ENCODE results near the gene AP5S1.
"Not testable (repeated sequence)": the region's sequence is repeated elsewhere in the genome, so short reads cannot be mapped to it uniquely, and the experiment has no call there.

The AP5S1 gene

DNA sequence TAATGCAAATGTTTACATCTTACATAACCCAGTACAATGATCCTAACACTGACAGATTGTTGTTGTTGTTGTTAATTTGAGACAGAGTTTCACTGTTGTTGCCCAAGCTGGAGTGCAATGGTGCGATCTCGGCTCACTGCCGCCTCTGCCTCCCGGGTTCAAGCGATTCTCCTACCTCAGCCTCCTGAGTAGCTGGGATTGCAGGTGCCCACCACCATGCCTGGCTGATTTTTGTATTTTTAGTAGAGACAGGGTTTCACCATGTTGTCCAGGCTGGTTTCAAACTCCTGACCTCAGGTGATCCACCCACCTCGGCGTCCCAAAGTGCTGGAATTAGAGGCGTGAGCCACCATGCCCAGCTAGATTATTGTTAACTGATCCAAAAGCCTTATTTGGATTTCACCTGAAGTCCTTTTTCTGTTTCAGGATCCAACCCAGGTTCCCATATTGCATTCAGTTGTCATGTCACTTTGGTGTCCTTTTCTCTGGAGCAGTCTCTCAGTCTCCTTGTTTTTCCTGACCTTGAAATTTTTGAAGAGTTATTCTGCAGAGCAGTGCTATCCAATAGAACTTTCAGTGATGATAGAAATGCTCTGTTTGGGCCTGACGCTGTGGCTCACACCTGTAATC lies 23.8 kb downstream of the AP5S1 start:
- not testable (repeated sequence) for ATAC-seq, DNase-seq

DNA sequence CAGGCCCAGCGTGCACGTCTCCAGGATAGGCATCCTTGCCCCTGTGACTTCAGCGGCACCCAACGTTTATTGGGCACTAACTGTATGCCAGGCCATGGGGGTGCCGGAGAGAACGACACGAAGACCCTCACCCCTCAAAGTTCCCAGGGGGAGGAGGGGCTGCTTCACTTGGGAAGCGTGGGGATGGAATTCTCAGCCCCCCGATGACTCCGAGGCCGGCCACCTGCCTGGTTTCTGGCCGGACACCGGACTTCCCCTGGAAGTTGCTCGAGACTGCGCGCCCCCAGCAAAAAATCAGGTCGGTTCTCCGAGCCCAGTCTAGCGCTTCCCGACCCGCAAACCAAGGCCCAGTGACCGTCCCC lies 26.0 kb downstream of the AP5S1 start:
- DNase-seq (no peak), ATAC-seq (no peak)

DNA sequence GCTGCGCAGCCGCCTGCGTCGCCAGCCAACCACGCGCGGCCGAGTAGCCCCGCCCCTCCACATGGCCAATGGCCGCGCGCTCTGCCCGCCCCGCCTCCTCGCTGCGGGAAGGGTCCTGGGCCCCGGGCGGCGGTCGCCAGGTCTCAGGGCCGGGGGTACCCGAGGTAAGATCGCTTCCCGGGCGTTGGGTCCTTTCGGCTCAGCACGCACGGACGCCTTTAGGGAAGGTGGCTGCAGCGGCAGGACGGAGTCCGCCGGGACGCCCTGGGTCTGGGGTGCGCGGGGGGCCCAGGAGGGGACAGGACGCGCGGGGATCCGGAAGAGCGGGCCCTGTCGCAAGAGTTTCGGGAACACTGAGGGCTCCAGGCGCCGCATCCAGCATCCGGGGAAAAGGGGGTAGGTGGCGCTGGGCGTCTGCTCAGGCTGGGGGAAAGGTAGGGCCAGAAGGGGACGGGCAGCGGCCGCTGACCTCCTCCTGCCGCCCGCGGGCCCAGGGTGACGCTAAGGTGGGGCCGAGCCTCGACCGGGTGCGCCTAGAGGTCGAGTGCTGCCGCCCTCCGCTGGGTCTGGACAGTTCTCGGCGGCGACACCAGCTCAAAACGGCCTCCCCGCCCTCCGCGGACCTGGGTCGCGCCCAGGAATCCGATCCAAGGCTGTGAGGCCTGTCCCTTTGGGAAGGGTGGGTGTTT lies 26.5 kb downstream of the AP5S1 start, which contains the start of gene MAVS:
TSS of gene MAVS (plus strand) at position 95 of the 689 bp plus-strand sequence. CDS start 7,791 bp downstream, outside the sequence.
- ATAC-seq (peak; percentile 98), DNase-seq (peak; percentile 91)

DNA sequence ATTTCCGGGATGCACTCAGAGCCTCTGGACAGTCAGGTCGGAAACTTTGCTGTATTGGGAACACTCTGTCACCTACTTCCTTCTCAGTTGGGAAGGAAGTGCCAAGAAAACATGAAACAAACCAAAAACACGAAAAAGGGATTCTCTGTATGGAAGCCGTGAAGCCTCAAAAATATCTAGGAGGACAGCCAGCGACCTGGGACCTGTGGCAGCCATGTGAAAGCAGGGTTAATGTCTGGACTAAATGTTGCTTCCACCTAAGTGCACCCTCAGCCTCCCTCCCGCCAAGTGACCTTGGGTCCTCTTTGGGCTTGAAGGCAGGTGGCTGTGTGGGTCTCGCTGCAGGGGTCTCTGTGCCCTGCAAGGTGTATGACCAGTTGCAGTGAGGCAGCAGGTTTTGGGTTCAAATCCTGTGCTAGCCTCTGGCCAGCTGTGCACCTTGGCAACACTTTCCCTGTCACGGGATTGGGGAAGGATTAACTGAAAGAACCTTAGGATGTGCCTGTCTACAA lies 27.1 kb downstream of the AP5S1 start:
- no peak for ATAC-seq
- no peak for DNase-seq

DNA sequence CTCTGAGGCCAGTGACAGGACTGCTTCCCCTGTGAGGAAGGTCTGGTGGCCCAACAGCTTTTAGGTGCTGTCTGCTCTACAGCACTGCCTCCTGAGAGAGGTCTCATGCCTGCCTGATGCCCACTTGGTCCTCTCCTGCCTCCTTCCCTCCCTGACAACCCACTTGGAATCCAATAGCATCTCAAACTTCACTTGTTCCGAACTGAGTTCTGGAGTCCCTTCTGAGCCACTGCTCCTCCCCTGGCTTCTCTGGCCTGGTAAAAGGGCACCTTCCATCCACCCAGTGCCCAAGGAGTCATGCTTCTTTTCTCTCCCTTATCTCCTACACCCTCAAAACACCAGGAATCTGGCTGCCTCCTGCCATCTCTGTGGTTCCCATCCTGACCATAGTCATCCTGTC lies 28.2 kb downstream of the AP5S1 start:
- DNase-seq (no peak), ATAC-seq (no peak)

DNA sequence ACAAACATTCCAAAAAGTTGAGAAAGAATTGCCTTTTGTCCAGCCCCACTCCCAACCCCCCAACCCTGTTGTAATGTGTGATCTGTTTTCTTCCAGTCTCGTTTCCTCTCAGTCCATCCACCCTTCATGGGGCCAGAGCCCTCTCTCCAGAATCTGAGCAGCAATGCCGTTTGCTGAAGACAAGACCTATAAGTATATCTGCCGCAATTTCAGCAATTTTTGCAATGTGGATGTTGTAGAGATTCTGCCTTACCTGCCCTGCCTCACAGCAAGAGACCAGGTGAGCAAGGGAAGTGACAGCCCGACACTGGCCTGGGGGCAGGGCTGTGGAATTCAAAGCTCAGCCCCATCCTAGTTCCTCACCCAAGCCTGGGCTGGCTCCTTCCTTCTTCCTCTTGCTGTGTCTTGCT lies 34.1 kb downstream of the AP5S1 start:
- ATAC-seq (no peak), DNase-seq (no peak)

DNA sequence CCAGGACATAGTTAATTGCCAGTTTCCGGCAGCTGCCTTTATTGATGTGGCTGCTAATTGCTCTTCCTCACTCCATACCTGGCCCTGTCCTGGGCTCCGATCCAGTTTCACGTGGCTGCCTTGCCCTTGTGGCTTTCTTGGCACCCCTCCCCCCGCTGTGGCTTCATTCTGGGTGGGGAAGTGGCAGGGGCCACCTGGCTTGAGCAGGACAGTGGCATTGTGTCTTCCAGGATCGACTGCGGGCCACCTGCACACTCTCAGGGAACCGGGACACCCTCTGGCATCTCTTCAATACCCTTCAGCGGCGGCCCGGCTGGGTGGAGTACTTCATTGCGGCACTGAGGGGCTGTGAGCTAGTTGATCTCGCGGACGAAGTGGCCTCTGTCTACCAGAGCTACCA lies 37.1 kb downstream of the AP5S1 start:
- no peak for ATAC-seq
- no peak for DNase-seq

DNA sequence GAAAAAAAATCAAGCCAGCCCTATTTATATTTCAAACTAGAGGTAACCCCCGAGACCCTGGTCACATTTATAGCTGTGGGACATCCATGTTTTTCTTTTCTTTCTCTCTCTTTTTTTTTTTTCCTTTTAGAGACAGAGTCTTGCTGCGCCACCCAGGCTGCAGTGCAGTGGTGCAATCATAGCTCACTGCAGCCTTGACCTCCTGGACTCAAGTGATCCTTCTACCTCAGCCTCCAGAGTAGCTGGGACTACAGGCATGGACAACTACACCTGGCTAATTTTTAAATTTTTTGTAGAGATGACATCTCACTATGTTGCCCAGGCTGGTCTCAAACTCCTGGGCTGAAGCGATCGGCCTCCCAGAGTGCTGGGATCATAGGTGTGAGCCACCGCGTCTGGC lies 38.3 kb downstream of the AP5S1 start:
- ATAC-seq: no peak
- DNase-seq: no peak

DNA sequence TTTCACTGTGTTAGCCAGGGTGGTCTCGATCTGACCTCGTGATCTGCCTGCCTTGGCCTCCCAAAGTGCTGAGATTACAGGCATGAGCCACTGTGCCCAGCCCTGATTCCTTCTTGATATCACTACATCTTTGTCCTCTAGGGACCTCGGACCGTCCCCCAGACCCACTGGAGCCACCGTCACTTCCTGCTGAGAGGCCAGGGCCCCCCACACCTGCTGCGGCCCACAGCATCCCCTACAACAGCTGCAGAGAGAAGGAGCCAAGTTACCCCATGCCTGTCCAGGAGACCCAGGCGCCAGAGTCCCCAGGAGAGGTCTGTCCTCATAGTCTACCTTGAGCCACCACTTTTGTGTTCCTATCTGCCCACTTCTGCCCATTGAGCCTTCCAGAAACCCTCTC lies 40.8 kb downstream of the AP5S1 start:
- no peak for ATAC-seq
- DNase-seq: no peak

DNA sequence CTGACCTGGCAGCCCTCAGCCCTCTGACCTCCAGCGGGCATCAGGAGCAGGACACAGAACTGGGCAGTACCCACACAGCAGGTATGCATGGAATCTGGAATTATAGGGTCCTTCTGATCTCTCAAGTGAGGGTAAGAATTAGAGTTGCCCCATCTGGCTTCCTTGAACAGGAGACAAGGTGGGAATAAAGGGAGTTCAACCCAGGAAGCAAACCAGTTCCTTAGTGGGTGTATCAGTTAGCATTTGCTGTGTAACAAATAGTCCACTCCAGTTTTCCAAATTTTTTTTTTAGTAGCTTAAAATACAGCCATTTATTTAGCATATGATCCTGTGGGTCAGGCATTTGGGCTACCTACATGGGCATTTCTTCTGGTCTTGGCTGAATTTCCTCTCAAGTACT lies 42.0 kb downstream of the AP5S1 start:
- no peak for DNase-seq
- ATAC-seq: no peak

DNA sequence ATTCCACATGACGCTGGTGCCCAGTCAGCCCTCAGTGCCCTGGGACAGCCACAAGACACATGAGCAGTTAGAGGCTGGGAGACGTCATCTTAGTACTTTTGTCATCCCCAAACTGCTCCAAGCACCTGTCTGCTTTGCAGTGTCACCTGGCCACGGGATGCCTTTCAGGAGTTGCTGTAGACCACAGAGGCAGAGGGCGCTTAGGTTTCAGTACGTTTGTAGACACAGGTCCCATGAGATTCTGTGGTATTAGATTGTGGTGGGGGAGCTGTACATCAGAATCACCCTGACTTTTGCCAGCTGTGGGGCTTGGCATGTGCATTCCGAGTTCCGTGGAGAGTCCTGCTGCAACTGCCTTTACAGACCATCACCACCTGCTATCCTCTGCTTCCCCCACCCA lies 43.0 kb downstream of the AP5S1 start:
- DNase-seq (no peak), ATAC-seq (no peak)

DNA sequence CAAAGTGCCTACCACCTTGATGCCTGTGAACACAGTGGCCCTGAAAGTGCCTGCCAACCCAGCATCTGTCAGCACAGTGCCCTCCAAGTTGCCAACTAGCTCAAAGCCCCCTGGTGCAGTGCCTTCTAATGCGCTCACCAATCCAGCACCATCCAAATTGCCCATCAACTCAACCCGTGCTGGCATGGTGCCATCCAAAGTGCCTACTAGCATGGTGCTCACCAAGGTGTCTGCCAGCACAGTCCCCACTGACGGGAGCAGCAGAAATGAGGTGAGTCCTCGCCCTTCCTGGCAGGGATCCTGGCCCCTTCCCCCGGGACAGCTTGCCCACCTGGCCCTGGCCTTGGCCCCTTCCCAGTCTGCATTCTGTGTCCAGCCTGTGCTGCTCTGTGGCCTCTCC lies 44.2 kb downstream of the AP5S1 start:
- no peak for ATAC-seq
- DNase-seq: no peak

DNA sequence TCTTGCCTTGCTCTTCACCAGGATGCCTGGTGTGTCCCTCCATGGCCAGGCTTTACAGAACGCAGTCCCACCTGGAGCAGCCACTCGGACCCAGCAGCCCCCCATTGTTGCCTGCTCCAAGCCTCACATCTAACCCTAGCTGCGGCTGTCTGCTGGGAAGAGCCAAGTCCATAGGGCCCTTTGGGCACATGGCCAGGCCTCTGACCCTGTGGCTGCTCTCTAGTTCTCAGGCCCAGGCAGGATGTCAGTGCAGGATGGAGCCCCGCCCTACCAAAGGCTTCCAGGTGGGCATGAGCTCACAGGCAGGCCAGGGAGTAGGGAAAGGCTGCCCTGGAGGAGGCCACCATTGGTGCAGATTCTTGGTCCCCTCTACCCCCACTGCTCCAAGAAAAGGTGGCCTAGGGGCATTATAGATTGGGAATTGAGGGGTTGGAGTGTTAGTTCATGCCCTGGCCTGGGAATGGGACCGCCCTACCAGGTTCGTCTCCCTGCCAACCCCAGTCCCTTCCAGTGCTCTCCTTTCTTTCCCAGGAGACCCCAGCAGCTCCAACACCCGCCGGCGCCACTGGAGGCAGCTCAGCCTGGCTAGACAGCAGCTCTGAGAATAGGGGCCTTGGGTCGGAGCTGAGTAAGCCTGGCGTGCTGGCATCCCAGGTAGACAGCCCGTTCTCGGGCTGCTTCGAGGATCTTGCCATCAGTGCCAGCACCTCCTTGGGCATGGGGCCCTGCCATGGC lies 45.0 kb downstream of the AP5S1 start:
- DNase-seq (no peak), ATAC-seq (no peak)

DNA sequence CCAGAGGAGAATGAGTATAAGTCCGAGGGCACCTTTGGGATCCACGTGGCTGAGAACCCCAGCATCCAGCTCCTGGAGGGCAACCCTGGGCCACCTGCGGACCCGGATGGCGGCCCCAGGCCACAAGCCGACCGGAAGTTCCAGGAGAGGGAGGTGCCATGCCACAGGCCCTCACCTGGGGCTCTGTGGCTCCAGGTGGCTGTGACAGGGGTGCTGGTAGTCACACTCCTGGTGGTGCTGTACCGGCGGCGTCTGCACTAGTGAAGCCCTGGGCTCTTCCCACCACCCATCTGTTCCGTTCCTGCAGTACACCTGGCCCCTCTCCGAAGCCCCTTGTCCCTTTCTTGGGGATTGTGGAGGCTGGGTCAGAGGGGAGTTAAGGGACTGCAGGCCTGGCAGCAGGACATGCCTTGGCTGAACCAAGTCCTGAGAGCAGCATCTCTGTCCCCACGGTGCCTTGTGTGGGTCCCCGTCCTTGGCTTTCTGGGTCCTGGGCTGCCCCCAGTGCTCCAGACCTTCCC lies 45.6 kb downstream of the AP5S1 start:
- DNase-seq (no peak), ATAC-seq (no peak)

DNA sequence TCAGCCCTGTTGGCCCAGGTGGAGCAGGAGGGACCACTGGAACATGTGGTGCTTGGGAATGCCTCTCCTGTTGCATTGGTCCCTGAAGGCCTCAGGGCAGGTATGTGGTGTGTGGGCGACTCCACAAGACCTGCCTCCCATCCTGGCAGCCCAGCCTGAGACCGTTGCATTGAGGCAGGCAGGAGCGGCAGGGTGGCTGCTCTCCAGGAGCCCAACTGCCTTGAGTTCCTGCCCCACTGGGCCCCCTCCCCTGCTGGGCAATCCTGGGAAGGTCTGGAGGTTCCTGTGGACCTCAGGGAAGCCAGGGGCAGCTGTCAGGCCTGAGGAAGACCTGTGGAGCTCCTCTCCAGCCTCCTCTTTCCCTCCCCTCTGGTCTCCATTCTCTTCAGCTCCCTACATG lies 46.1 kb downstream of the AP5S1 start:
- DNase-seq (no peak), ATAC-seq (no peak)

DNA sequence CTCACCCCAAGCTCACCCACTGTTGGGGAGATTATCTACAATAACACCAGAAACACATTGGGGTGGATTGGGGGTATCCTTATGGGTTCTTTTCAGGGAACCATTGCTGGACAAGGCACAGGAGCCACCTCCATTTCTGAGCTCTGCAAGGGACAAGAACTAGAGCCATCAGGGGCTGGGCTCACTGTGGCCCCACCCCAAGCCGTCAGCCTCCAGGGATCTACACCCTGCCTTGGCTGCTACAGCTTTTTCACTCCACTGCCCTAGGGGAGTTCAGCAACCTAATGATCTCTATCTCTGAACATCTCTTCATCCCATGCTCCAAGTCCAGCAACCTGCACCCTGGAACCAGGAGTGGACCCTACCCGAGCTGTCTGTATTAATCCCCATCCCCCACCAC lies 47.5 kb downstream of the AP5S1 start:
- no peak for ATAC-seq
- DNase-seq: no peak

DNA sequence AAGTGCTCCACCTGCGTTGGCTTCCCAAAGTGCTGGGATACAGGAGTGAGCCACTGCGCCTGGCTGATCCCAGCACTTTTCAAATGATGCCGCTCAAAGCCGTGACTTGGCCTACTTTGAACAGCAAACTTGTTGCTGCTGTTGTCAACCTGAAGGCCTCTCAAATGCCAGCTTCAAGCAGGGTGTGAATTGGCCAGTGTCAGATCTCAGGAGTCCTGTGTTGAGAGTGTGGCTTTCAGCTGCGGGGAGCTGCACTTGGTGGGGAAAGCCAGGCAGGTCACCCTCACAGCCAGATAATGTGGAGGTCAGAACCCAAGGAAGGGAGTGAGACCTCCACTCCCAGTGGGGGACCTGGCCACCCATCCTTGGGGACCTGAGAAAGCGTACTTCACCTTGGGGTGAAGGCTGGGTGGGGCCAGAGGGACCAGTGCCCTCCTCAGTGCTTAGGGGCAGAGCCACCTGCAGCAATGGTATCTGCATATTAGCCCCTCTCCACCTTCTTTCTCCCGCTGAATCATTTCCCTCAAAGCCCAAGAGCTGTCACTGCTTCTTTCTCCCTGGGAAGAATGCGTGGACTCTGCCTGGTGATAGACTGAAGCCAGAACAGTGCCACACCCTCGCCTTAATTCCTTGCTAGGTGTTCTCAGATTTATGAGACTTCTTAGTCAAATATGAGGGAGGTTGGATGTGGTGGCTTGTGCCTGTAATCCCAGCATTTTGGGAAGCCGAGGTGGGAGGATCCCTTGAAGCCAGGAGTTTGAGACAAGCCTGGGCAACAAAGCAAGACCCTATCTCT lies 49.7 kb downstream of the AP5S1 start:
- ATAC-seq: no peak
- no peak for DNase-seq

DNA sequence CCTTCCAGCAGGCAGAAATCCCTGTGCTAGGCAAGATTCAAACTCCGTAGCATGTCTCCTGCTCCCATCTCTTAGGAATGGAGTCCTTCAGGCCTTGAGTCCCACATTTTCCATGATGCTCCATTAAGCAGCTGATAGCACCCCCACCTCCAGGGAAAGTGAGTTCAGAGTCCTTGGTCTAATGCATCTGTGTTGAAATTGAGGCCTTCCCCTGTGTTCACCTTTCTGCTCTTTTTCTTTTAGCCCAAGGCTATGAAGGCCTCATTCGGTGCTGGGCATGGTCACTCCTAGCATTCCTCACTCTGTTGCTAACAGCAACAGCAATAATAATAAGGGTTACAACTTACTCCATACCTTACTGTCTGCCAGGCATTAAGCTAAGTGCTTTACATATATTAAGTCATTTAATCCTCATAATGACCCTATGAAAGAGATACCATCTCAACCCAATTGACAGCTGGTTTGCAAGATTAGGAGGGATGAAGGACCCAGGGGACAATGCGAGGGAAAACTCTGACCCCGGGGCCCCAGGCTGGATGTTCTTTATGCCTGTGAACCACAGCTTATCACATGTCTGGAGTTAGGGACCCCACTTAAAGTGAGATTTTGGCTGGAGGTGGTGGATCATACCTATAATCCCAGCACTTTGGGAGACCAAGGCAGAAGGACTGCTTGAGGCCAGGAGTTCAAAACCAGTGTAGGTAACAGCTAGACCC lies 51.4 kb downstream of the AP5S1 start:
- no peak for ATAC-seq

DNA sequence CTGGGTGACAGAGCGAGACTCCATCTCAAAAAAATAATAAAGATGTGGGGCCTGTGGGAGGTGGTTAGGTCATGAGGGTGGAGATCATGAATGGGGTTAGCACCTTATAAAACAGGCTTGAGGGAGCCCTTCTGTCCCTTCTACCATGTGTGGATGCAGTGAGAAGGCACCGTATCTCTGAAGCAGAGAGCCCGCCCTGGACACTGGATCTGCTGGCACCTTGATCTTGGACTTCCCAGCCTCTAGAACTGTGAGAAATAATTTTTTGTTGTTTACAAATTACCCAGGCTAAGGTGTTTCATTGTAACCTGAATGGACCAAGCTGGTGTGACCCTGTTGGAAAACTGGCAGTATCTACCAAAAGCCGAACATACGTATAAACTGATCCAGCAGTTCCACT lies 53.2 kb downstream of the AP5S1 start:
- ATAC-seq: no peak

More for the DNA sequence above, 51.4 kb downstream of the AP5S1 start:
- DNase-seq: no peak

DNA sequence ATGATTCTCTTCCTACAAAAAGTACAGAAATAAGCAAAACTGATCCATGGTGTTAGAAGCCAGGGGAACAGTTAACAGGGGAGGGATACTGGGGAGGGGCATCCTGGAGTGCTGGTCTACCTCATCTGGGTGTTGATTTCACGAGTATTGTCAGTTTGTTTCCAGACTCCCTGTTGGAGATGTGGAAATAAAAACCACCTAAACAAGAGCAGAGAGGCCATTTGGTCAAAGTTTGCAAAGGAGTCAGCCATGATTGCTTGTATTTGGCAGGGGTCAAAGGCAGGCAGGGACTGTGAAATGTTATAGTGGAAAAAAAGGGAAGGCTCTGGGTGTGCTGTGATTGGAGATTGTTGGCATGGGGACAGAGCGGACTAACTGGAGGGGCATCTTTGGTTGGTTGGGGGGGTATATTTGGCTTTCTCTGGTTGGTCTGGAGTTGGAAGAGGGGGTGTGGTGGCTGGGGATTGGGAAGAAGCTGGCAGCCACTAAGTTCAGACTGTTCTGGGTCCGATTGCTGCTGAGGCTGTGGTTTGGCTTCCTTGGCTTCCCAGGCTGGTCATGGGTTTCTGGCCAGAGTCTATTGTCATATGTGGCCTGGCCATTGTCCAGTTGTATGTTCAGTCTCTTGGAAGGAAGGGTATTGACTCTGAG lies 54.0 kb downstream of the AP5S1 start:
- DNase-seq (no peak), ATAC-seq (no peak)

More for the DNA sequence above, 53.2 kb downstream of the AP5S1 start:
- DNase-seq: no peak
